Hematopoietic multipotent progenitor cell (in vitro differentiated cells): ENCODE results near the gene NPHP1. TPM values are rescaled to one million over a fixed set of nuclear protein-coding genes. Genes with fewer than 3 reads are reported as not detected.

Experiments used
- small RNA-seq: library from RNA; depleted of rRNA; stranded (forward); fragments of <200 nt; gene quantifications from one replicate; pipeline ENCODE3, GENCODE V24; 2012
- total RNA-seq: library from RNA; depleted of rRNA; stranded (reverse); fragments of >200 nt; gene quantifications from one replicate; pipeline ENCODE4 v1.2.3, GENCODE V29; 2012

The NPHP1 gene
- total RNA-seq, 1 donor: 1.1 TPM

Small RNA genes lying within 50 kb of the gene (small RNA-seq; reads per million reads assigned to genes)
- gene MIR4436B1: not detected

Other genes with a start within 250 kb of the NPHP1 start
- 1.1 TPM for gene MALL, start 89.2 kb downstream of the NPHP1 start, total RNA-seq
- gene MTLN, start 7.5 kb upstream of the NPHP1 start, total RNA-seq: 31.5 TPM